Activated naive CD4-positive, alpha-beta T cell treated with anti-CD3 and anti-CD28 coated beads, Interleukin-2, amount 50 U/mL, for 24 hours (primary cell): ENCODE results near the gene ASB6.

Experiments
- H3K27ac Mint-ChIP-seq: one replicate; pipeline ENCODE4 v1.8.0; 2021; ENCODE audit warnings: mild to moderate bottlenecking, mixed read lengths
- H3K27me3 Mint-ChIP-seq: one replicate; pipeline ENCODE4 v1.8.0; 2021; ENCODE audit warnings: mixed read lengths
- H3K36me3 Mint-ChIP-seq: one replicate; pipeline ENCODE4 v1.8.0; 2021; ENCODE audit warnings: mixed read lengths
- H3K4me1 Mint-ChIP-seq: one replicate; pipeline ENCODE4 v1.8.0; 2021; ENCODE audit warnings: mixed read lengths
- H3K4me3 Mint-ChIP-seq: one replicate; pipeline ENCODE4 v1.8.0; 2021; ENCODE audit warnings: mild to moderate bottlenecking, mixed read lengths
- H3K9me3 Mint-ChIP-seq: one replicate; pipeline ENCODE4 v1.8.0; 2021; ENCODE audit warnings: mixed read lengths

The ASB6 gene

GRCh38 chr9:129654554-129655040, 12.6 kb upstream of the ASB6 start:
- peaks cover 2% of the 10 kb centered on the region for H3K27me3 Mint-ChIP-seq
- H3K27ac Mint-ChIP-seq = no peak overlapping the region
- no peaks in the 10 kb centered on the region for H3K36me3 Mint-ChIP-seq
- H3K4me1 Mint-ChIP-seq = no peaks in the 10 kb centered on the region
- H3K9me3 Mint-ChIP-seq = no peaks in the 10 kb centered on the region
- H3K4me3 Mint-ChIP-seq = no peak overlapping the region

GRCh38 chr9:129653823-129654553, 12.0 kb upstream of the ASB6 start:
- Mint-ChIP-seq H3K36me3 (no peaks in the 10 kb centered on the region), H3K27me3 (peaks cover 2% of the 10 kb centered on the region), H3K4me3 (no peak overlapping the region), H3K4me1 (no peaks in the 10 kb centered on the region), H3K27ac (no peak overlapping the region), H3K9me3 (no peaks in the 10 kb centered on the region)

- Mint-ChIP-seq H3K27ac (no peak overlapping the region), H3K4me3 (no peak overlapping the region), H3K36me3 (no peaks in the 10 kb centered on the region), H3K4me1 (no peaks in the 10 kb centered on the region), H3K27me3 (no peaks in the 10 kb centered on the region), H3K9me3 (no peaks in the 10 kb centered on the region)
These were observed 8.8 kb upstream of the ASB6 start for GRCh38 chr9:129650680-129651235.

DNA sequence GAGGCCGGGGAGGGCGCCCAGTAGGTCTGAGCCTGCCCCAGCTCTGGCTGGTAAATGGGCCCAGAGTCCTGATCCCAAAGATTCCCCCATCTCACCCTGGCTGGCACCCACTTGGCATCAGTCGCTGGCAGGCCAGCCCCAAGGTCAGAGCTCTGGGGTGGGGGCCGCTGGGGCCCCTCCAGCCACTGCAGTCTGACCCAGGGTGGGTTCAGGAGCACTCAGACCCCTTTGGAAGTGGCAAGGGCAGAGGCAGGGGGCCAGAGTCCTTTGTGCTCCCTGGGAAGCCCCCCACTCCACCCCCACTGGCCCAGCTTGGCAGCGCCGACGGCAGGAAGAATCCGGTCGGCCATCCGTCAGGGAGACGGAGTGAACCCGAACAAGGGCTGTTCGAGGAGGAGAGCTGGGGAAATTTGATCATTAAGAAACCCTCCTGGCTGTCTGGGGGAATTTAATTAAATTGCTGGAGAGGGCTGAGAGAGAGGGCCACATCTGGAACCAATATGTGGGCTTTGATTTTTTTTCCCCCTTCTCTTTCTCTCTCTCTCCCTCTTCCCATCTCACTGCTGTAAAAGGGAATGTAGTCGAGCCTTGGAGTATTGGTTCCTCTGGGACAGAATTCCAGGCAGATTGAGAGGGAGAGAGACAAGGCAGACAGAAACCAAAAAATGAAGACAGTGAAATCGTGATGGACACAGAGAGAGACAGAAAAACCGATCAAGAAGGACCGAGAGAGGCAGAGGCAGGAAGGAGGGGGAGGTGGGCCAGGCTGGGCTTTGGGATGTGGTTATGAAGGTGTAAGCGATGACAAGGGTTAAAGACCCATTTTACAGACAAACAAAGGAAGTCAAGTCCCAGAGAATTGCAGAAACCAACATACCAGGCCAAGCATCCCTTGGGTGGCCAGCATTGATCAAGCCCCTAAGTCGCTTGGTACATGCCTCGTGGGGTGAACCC, 8.1 kb upstream of the ASB6 start:
- no peaks in the 10 kb centered on the region for H3K4me1 Mint-ChIP-seq
- no peaks in the 10 kb centered on the region for H3K27me3 Mint-ChIP-seq
- H3K9me3 Mint-ChIP-seq = no peaks in the 10 kb centered on the region
- peak overlapping the region; percentile 20 for H3K27ac Mint-ChIP-seq
- no peak overlapping the region for H3K4me3 Mint-ChIP-seq
- H3K36me3 Mint-ChIP-seq = no peaks in the 10 kb centered on the region

GRCh38 chr9:129648764-129649115, 6.8 kb upstream of the ASB6 start:
- no peak overlapping the region for H3K27ac Mint-ChIP-seq
- no peak overlapping the region for H3K4me3 Mint-ChIP-seq
- H3K9me3 Mint-ChIP-seq = no peaks in the 10 kb centered on the region
- H3K27me3 Mint-ChIP-seq = no peaks in the 10 kb centered on the region
- H3K4me1 Mint-ChIP-seq = no peaks in the 10 kb centered on the region
- no peaks in the 10 kb centered on the region for H3K36me3 Mint-ChIP-seq

DNA sequence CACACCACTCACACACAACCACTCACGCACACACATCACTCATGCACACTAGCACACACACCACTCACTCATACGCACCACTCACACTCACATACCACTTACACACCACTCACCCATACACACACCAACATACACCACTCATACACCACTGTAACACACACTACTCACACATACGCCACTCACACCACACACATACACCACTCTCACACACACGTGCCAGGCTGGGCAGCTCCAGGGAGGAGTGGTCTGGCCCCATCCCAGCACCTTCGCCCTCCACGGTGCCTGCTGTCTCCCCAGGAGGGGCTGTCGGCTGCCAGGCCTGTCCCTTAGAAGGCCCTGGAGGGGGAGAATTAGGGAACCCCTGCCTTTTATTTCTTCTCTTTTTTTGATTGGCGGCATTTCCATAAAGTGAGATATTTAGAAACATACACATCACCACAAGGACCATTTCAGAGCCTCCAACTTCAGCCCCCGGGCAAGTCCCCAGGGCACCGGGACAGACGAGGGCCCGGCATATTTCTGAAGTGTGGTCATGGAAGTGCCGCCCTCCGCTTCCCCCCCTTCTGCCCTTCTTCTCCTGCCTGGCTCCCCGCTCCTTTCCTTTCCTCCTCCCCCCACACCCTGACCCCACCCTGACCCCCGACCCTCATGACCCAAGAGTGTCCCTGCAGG, 6.3 kb upstream of the ASB6 start:
- H3K27me3 Mint-ChIP-seq = no peaks in the 10 kb centered on the region

GRCh38 chr9:129647635-129648034, 5.7 kb upstream of the ASB6 start:
- no peaks in the 10 kb centered on the region for H3K4me1 Mint-ChIP-seq
- H3K9me3 Mint-ChIP-seq = no peaks in the 10 kb centered on the region
- no peak overlapping the region for H3K27ac Mint-ChIP-seq
- H3K36me3 Mint-ChIP-seq = no peaks in the 10 kb centered on the region
- no peaks in the 10 kb centered on the region for H3K27me3 Mint-ChIP-seq
- H3K4me3 Mint-ChIP-seq = no peak overlapping the region

More for the DNA sequence above, 6.3 kb upstream of the ASB6 start:
- Mint-ChIP-seq H3K4me3 (no peak overlapping the region), H3K9me3 (no peaks in the 10 kb centered on the region), H3K4me1 (no peaks in the 10 kb centered on the region), H3K27ac (no peak overlapping the region), H3K36me3 (no peaks in the 10 kb centered on the region)

- Mint-ChIP-seq H3K4me1 (no peaks in the 10 kb centered on the region), H3K27ac (peak overlapping the region; percentile 36), H3K36me3 (no peaks in the 10 kb centered on the region), H3K9me3 (no peaks in the 10 kb centered on the region), H3K27me3 (no peaks in the 10 kb centered on the region), H3K4me3 (no peak overlapping the region)
These were observed 4.7 kb upstream of the ASB6 start for GRCh38 chr9:129646654-129647053.

DNA sequence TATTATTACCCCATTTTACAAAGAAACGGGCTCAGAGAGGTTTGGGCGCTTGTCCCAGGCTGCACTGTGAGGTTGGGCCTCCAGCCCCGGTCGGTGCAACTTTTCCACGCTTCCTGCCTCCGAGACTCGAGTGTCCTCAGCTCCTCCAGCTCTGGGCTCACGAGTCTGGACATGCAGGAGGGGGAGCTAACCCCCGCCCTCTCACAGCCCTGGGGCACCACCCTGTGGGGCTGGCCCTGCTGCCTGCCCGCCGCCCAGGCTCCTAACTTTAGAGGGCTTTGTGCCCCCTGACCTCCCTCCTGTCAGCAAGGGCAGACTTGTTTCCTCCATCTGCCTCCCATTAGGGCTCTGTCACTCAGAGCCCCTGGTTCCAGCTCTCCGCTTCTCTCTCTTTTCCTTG, 4.3 kb upstream of the ASB6 start:
- Mint-ChIP-seq H3K27me3 (no peaks in the 10 kb centered on the region), H3K36me3 (no peaks in the 10 kb centered on the region), H3K4me1 (peaks cover 3% of the 10 kb centered on the region), H3K4me3 (no peak overlapping the region), H3K9me3 (no peaks in the 10 kb centered on the region), H3K27ac (peak overlapping the region; percentile 36)

DNA sequence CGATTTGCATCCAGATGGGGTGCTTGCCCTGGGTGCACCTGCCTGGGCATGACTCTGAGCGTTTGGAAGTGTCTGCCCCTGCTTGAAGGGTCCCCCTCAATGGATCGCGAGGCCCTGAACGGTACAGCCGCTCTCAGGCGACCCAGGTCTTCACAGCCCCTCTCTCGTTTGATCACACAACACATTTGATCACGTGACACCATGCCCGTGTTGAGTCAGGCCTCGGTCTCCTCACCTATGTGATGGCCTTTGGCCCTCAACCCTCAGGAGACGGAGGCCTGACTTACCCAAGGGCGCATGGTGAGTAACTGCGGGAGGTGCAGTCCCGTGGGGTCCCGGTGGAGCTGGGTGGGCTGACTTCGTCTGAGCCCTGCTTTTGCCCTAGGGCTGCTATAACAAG, 3.0 kb upstream of the ASB6 start:
- peak overlapping the region; percentile 15 for H3K4me3 Mint-ChIP-seq
- no peak overlapping the region for H3K27ac Mint-ChIP-seq
- H3K36me3 Mint-ChIP-seq = no peaks in the 10 kb centered on the region
- H3K27me3 Mint-ChIP-seq = no peaks in the 10 kb centered on the region
- H3K9me3 Mint-ChIP-seq = no peaks in the 10 kb centered on the region
- H3K4me1 Mint-ChIP-seq = peaks cover 11% of the 10 kb centered on the region

GRCh38 chr9:129644365-129644764, 2.4 kb upstream of the ASB6 start:
- Mint-ChIP-seq H3K27me3 (no peaks in the 10 kb centered on the region), H3K4me1 (peaks cover 15% of the 10 kb centered on the region), H3K9me3 (no peaks in the 10 kb centered on the region), H3K36me3 (no peaks in the 10 kb centered on the region), H3K4me3 (no peak overlapping the region), H3K27ac (no peak overlapping the region)

- Mint-ChIP-seq H3K27me3 (no peaks in the 10 kb centered on the region), H3K9me3 (no peaks in the 10 kb centered on the region), H3K4me3 (no peak overlapping the region), H3K4me1 (peaks cover 16% of the 10 kb centered on the region), H3K27ac (peak overlapping the region; percentile 35), H3K36me3 (no peaks in the 10 kb centered on the region)
These were observed 1.8 kb upstream of the ASB6 start for GRCh38 chr9:129643706-129644105.

GRCh38 chr9:129640871-129641749, 841 bp downstream of the ASB6 start:
- H3K4me1 Mint-ChIP-seq = peaks cover 23% of the 10 kb centered on the region
- H3K4me3 Mint-ChIP-seq = peak overlapping the region; percentile 91
- H3K27me3 Mint-ChIP-seq = no peaks in the 10 kb centered on the region
- peak overlapping the region; percentile 79 for H3K27ac Mint-ChIP-seq
- peaks cover 1% of the 10 kb centered on the region for H3K36me3 Mint-ChIP-seq
- H3K9me3 Mint-ChIP-seq = no peaks in the 10 kb centered on the region

GRCh38 chr9:129640086-129640870, 1.7 kb downstream of the ASB6 start:
- H3K36me3 Mint-ChIP-seq = peaks cover 1% of the 10 kb centered on the region
- no peaks in the 10 kb centered on the region for H3K27me3 Mint-ChIP-seq
- H3K4me3 Mint-ChIP-seq = peak overlapping the region; percentile 91
- peak overlapping the region; percentile 51 for H3K27ac Mint-ChIP-seq
- H3K9me3 Mint-ChIP-seq = no peaks in the 10 kb centered on the region
- H3K4me1 Mint-ChIP-seq = peaks cover 23% of the 10 kb centered on the region
